Measurements from ENCODE around the gene SBF1.

The SBF1 gene

DNA sequence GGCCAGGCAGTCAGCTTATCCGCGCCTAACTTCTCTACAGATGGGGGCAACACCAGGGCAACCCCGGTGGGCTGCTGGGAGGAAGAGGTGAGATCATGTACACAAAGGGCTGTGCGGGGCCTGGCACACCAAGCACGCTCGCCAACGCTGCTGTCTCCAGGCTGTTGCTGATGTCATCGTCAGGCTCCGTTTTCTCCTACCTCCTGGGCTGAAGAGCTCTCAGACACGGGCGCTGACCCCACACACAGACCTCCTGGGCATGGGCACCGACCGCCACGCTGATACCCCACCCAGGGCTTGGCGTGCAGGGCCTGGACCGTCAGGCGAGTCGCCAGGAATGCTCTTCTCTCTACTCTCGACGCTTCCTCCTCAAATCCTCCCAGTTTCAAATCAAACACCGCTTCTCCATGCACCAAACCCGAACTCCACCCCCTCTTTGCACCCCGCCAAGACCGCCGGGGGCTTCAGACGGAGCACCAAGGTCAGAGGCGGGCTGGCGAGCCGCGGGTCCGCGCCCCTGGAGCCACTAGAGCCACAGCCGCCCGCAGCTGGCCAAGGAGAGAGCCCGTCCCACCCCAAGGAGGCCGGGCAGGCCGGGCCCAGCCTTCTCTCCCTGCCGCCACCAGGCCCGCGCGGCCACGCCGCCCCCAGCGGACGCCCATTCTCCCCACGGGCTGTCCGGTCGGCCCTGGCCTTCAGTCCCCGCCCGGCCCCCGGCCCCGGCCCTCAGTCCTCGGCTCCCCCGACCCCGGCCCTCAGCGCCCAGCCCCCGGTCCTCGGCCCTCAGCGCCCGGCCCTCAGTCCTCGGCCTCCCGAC, 772 bp downstream of the SBF1 start:
- no peaks in the 10 kb centered on the region for H3K27me3 ChIP-seq (ENCODE audit: low read depth)
- in situ Hi-C loops (cut with MboI; ENCODE audit: low sequenced_read_pairs) = no loop called here
- peaks cover 11% of the 10 kb centered on the region for H3K36me3 ChIP-seq (replicated peaks)
- no peaks in the 10 kb centered on the region for H3K9me3 ChIP-seq
- H3K4me3 ChIP-seq = peak overlapping the region; percentile 60
- peaks cover 12% of the 10 kb centered on the region for H3K4me1 ChIP-seq
- DNase-seq (ENCODE audit: low spot score in 2 of 2) = peak in 1 of 2 experiments; percentile 38

DNA sequence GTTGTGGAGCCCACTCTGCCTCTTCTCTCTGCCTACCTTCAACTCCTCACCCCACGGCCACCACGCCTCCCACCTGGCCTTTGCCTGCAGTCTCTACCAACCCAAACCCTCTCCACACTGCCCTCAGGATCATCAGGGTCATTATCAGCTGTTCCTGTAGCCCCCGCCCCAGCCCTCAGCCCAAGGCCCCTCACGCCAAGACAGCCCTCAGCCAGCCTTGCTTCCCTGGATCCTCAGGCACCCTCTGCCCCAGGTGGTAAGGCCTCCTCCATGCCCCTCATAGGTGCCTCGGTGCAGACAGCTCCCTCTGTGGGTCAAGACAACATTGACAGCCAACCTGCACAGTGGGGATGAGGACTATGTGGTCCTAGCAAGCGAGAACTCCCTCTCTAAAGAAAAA, 1.7 kb downstream of the SBF1 start:
- peak overlapping the region; percentile 60; the same call in 1 of the 2 replicates for H3K4me3 ChIP-seq
- no peaks in the 10 kb centered on the region for H3K9me3 ChIP-seq
- in situ Hi-C loops (cut with MboI; ENCODE audit: low sequenced_read_pairs) = no loop called here
- H3K36me3 ChIP-seq (replicated peaks) = peaks cover 13% of the 10 kb centered on the region
- peaks cover 12% of the 10 kb centered on the region for H3K4me1 ChIP-seq
- H3K27me3 ChIP-seq (ENCODE audit: low read depth) = no peaks in the 10 kb centered on the region
- peak in 1 of 2 experiments; percentile 57 for DNase-seq (ENCODE audit: low spot score in 2 of 2)

DNA sequence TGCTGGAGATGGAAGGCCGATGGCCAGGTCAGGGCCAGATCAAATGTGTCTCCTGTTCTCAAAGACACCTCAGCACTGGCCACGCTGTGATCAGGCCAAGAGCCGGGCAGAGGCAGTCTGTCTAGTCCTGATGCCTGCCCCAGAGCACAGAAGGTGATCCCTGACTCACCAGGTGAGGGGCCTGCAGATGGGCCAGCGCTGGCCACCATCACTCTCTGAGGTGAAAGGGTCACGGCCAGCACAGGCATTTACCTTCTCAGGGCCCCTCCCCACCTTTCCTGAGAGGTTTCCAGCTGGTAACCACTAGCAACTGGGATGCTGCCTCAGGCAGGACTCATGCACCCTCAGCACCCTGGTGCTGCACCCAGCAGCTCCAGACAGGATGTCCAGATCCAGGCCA, 2.9 kb downstream of the SBF1 start:
- no peaks in the 10 kb centered on the region for H3K27me3 ChIP-seq (ENCODE audit: low read depth)
- in situ Hi-C loops (cut with MboI; ENCODE audit: low sequenced_read_pairs) = no loop called here
- no peaks in the 10 kb centered on the region for H3K9me3 ChIP-seq
- peaks cover 12% of the 10 kb centered on the region for H3K4me1 ChIP-seq
- no peak for DNase-seq (ENCODE audit: low spot score in 2 of 2)
- peaks cover 21% of the 10 kb centered on the region for H3K36me3 ChIP-seq (replicated peaks)
- H3K4me3 ChIP-seq = no peak overlapping the region

DNA sequence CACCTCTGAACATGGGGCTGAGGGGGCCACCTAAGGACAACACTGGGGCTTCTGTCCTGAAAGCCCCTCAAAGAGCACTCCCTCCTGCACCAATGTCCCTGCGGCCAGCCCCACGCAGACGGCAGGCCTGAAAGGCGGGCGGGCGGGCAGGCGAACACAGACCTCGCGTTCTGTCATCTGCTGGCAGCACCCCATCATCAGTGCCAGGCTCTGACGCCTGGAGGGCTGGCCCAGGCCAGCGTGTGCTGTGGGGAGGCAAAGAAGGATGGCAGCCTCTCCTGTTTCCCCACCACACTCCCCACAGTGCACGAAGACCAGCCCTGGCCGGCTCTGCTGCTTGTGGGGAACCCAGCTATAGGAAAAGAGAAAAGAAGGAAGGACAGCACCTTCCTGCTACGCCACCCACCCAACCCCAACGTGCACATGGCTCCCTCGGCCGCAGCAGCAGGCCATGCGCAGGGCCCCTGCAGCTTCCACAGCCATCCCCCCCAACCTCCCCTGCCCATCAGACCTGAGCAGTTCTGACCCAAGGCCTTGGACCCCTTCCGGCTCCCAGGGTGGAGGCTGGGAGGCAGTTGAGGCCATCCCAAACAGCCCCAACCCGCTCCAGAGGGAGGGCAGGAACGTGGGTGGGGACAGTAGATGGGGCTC, 3.5 kb downstream of the SBF1 start:
- no peaks in the 10 kb centered on the region for H3K27me3 ChIP-seq (ENCODE audit: low read depth)
- in situ Hi-C loops (cut with MboI; ENCODE audit: low sequenced_read_pairs) = no loop called here
- no peaks in the 10 kb centered on the region for H3K9me3 ChIP-seq
- peaks cover 12% of the 10 kb centered on the region for H3K4me1 ChIP-seq
- no peak overlapping the region for H3K4me3 ChIP-seq
- DNase-seq (ENCODE audit: low spot score in 2 of 2) = no peak
- H3K36me3 ChIP-seq (replicated peaks) = peaks cover 27% of the 10 kb centered on the region

DNA sequence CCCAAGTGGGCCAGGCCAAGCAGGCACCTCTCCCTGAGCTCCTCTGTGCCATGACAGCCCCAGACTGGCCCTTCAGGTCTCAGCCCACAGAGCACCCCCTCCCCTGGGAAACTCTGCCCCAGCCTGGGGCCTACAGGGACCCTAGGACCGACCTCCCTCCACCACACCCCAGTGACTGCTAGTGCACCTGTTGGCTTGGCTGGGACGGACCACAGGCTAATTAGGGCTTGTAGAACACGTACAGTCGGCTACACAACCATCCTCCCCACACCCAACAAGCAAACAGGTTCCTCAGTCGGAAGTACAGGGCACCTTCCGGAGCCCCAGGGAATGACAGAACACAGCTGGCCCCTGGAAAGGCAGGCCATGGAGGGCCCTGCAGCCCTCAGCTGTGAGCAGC, 4.3 kb downstream of the SBF1 start:
- Histone ChIP-seq H3K4me3 (no peak overlapping the region), H3K4me1 (peaks cover 11% of the 10 kb centered on the region), H3K27me3 (ENCODE audit: low read depth) (no peaks in the 10 kb centered on the region), H3K9me3 (no peaks in the 10 kb centered on the region), H3K36me3 (replicated peaks) (peaks cover 35% of the 10 kb centered on the region)
- in situ Hi-C loops (cut with MboI; ENCODE audit: low sequenced_read_pairs) = no loop called here
- no peak for DNase-seq (ENCODE audit: low spot score in 2 of 2)

DNA sequence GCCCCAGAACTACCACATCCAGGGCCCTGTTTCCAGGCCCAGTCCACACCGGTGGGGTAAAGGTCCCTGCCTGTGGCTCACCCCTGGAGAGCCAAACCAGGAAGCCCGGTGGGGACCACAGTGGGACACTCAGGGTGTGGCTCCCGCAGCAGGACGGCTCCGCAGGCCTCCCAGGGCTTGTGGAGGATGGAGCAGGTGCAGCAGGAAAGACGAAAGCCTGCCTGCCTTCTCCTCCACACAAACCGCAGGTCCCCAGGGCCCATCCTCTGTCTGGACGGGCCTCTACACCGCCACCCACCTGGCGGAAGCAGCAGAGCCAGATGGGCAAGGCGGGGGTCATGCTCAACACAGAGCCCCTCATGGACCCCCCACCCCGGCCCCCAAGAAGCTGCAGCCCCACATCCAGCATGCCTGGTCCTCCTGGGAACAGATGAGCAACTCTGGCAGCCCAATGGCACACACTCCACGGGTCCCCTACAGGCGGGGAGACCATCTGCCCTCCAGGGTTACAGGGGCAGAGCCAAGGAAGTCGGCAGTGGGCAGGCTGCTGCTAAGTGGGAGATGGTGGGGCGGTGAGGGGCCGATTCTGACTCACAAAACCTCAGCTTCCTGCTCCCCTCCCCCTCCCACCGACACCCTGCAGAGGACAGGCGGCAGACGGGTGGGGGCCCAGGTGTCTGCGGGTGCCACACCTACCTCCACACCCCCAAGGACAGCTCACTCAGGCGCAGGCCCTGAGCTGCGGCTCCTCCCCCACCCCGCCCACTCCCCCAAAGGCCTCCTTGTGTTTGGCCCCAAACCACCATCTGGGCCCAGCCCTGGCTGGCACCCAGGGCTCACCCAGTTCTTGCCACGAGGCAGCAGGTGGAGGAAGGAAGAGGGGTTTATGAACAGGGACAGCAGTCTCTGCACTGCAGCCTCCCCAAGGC, 5.2 kb downstream of the SBF1 start:
- no peak overlapping the region for H3K4me3 ChIP-seq
- no peaks in the 10 kb centered on the region for H3K9me3 ChIP-seq
- in situ Hi-C loops (cut with MboI; ENCODE audit: low sequenced_read_pairs) = no loop called here
- no peaks in the 10 kb centered on the region for H3K27me3 ChIP-seq (ENCODE audit: low read depth)
- peaks cover 7% of the 10 kb centered on the region; the same call in 1 of the 2 replicates for H3K4me1 ChIP-seq
- peaks cover 44% of the 10 kb centered on the region for H3K36me3 ChIP-seq (replicated peaks)
- no peak for DNase-seq (ENCODE audit: low spot score in 2 of 2)

DNA sequence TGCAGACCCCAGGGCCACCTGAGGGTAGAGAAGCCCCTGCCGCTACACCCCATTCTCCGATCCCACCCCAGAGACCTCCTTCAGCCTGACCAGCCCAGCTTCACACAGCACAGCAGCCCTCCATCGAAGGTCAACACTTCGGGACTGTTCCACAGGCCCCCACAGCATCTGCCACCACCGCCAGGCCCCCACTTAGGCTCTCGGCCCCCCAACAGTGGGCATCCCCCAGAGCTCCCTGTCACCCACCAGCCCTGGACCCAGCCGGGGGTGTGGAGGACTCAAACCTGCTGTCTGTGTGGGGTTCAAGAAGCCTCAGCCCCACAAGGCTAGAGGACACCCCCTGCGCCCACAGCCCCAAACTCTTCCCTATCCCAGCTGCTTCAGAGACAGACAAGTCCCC, 6.2 kb downstream of the SBF1 start:
- H3K36me3 ChIP-seq (replicated peaks) = peaks cover 54% of the 10 kb centered on the region
- H3K27me3 ChIP-seq (ENCODE audit: low read depth) = no peaks in the 10 kb centered on the region
- no peak overlapping the region for H3K4me3 ChIP-seq
- H3K4me1 ChIP-seq = peaks cover 5% of the 10 kb centered on the region; the same call in 1 of the 2 replicates
- DNase-seq (ENCODE audit: low spot score in 2 of 2) = no peak
- no peaks in the 10 kb centered on the region for H3K9me3 ChIP-seq
- in situ Hi-C loops (cut with MboI; ENCODE audit: low sequenced_read_pairs) = no loop called here

DNA sequence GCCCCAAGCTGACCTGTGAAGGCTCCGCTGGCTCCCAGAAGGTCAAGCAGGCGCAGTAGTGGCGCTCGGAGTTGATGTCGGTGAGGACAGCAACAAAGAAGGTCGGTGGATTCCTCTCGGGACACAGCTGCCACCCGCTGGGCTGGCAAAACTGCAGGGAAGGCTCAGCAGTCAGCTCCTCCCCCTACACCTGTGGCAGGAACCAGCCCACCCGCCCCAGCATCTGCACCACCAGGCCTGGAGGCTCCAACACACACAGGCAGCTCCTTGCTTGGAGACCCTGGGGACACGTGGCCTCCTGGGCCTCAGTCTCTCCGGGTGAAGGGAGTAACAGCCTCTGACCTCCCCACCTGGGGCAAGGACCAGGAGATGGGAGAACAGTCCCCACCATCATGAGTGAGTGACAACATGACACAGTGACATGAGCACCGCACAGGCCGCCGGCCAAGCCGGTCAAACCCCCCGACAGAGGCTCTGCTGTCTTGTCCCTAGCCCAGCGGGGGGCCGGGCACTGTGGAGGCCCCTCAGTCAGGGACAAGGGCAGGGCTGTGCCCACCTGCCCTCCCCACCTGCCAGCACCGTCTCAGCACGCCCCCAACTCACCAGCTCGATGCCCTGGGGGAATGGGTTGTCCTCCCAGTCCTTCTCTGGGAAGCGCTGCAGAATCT, 6.9 kb downstream of the SBF1 start:
- DNase-seq (ENCODE audit: low spot score in 2 of 2) = no peak
- in situ Hi-C loops (cut with MboI; ENCODE audit: low sequenced_read_pairs) = no loop called here
- no peaks in the 10 kb centered on the region for H3K4me1 ChIP-seq
- no peak overlapping the region for H3K4me3 ChIP-seq
- no peaks in the 10 kb centered on the region for H3K27me3 ChIP-seq (ENCODE audit: low read depth)
- peaks cover 54% of the 10 kb centered on the region for H3K36me3 ChIP-seq (replicated peaks)
- H3K9me3 ChIP-seq = no peaks in the 10 kb centered on the region

DNA sequence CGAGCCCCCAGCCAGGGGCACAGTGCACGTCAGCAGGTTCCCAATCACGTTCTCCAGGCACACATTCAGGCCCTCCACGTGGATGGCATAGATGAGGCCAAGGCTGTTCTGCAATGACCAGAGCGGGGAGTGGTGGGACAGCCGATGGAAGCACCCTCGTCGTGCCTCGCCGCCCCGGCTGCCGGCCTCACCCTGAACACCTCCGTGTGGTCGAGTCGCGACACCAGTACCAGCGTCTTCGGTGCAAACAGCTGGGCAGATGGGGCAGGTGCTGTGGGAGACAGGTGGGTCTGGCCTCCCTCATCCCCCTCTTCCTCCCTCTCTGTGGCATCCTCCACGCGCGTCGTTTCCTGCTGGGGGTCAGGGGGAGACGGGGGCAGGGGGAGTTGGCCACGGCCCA, 7.5 kb downstream of the SBF1 start:
- Histone ChIP-seq H3K4me3 (no peak overlapping the region), H3K9me3 (no peaks in the 10 kb centered on the region), H3K4me1 (no peaks in the 10 kb centered on the region), H3K36me3 (replicated peaks) (peaks cover 51% of the 10 kb centered on the region), H3K27me3 (ENCODE audit: low read depth) (no peaks in the 10 kb centered on the region)
- in situ Hi-C loops (cut with MboI; ENCODE audit: low sequenced_read_pairs) = no loop called here
- no peak for DNase-seq (ENCODE audit: low spot score in 2 of 2)

DNA sequence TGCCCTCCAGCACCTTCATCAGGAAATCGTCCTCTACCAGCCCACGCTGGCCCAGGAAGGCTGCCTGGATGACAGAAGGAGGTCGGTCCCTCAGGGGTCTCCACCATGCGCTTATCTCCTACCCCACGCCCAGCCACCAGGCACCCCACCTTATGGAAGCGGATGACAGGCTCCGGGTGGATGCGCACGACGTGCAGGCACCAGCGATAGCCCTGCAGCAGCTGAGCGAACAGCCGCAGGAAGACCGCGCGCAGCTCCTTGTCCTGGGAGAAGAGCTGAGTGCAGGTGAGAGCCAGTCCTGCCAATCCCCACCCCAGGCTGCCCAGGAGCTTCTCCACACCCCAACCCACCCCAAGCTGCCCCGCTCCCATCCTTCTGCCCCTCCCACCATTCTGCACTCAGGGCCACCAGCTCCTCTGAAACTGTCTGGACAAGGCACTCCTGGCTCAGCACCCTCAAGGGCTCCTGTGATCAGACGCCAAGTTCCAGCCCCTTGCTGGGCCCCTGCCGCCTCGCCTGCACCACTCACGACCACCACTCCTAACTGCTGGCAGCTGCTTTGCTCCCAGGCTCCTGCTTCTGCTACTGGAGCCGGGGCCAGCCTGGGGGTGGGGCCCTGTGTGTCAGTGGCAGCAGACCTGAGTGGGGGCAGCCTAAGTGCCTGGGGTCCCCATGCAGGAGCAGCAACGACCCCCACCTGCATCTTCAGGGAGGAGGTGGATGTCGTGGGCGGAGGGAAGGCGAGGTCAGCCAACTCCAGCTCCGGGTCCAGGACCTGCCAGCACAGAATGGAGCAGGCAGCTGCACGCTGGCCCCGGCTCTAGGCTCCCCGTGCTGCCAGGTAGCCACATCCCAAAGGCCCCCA, 9.5 kb downstream of the SBF1 start:
- Histone ChIP-seq H3K4me1 (no peaks in the 10 kb centered on the region), H3K9me3 (no peaks in the 10 kb centered on the region), H3K4me3 (no peak overlapping the region), H3K36me3 (replicated peaks) (peaks cover 67% of the 10 kb centered on the region), H3K27me3 (ENCODE audit: low read depth) (no peaks in the 10 kb centered on the region)
- in situ Hi-C loops (cut with MboI; ENCODE audit: low sequenced_read_pairs) = no loop called here
- DNase-seq (ENCODE audit: low spot score in 2 of 2) = no peak

DNA sequence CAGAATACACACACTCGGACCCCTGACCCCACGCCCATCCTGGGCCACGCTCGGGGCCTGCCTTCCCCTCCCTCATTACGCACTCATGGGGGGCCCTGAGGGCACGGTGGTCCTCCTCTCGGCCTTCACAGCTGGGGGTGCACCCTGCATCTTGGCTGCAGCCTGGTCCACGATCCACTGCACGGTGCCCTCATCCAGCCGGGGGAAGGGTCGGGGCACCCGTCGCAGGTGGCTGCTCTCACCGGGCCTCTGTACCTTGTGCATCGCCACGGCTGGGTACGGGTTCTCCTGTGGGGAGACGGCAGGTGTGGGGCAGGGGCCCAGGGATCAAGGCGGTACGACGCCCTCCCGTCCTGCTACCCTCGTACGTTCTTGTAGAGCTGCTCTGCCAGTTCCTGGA, 10.4 kb downstream of the SBF1 start:
- H3K27me3 ChIP-seq (ENCODE audit: low read depth) = no peaks in the 10 kb centered on the region
- no peaks in the 10 kb centered on the region for H3K4me1 ChIP-seq
- in situ Hi-C loops (cut with MboI; ENCODE audit: low sequenced_read_pairs) = no loop called here
- no peak for DNase-seq (ENCODE audit: low spot score in 2 of 2)
- no peak overlapping the region for H3K4me3 ChIP-seq
- no peaks in the 10 kb centered on the region for H3K9me3 ChIP-seq
- H3K36me3 ChIP-seq (replicated peaks) = peaks cover 75% of the 10 kb centered on the region

DNA sequence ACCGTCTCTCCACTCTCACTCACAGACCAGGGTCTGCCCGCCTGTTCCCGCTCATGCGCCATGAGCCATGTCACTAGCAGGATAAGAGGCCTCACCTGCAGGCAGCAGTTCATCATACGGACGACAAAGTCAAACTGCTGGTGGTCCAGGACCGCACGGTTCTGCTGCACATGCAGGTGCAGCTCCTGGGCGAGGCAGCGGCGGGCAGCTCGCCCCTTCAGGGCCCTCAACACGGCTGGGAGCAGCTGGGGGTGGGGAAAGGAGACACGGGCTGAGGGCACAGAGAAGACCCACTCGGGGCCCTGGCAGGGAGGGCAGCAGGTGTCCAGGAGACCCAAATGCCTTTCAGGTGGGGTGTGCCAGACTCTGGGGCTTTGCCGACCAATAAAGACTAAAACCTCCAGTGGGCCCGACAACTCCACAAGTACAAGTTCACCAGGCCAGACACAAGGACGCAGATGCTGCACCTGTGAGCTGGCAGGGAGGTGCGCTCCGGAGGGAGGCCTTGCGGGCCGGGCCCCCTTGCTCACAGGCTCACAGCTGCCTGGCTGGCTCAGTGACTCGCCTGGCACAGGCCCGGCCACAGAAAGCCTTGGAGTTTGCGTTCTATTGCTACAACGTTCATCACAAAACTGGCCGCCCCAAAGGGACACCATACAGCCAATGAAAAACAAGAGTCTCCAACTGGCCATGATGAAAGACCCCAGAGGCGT, 11.5 kb downstream of the SBF1 start:
- Histone ChIP-seq H3K9me3 (no peaks in the 10 kb centered on the region), H3K27me3 (ENCODE audit: low read depth) (no peaks in the 10 kb centered on the region), H3K36me3 (replicated peaks) (peaks cover 86% of the 10 kb centered on the region), H3K4me1 (no peaks in the 10 kb centered on the region), H3K4me3 (no peak overlapping the region)
- DNase-seq (ENCODE audit: low spot score in 2 of 2) = no peak
- in situ Hi-C loops (cut with MboI; ENCODE audit: low sequenced_read_pairs) = no loop called here
